ENCODE results near the gene TMEM120A. TPM values are rescaled to one million over a fixed set of nuclear protein-coding genes. Genes with fewer than 3 reads are reported as not detected.

TMEM120A gene
- total RNA-seq, 1 donor from 2014 or later = 197 TPM

DNA sequence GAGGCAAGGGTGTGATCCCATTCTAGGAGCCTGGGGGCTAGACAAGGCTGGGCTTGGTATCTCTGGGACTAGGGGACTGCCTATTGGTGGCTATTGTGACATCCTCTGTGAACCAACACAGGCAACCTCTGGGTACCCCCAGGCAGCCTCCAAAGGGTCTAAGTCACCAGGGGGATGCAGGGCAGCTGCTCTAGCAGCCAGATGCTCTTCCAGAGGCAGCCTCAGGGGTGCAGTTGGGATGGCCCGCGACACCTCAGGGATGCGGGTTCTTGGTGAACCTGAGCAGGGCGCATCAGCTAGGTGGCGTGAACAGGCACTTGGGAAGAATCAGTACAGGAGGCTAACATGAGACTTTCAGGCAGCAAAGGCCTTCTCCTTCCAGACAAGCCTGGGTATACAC, 1.6 kb upstream of the TMEM120A start:
- no peak for DNase-seq (ENCODE audit: low read depth in 2 of 2)

DNA sequence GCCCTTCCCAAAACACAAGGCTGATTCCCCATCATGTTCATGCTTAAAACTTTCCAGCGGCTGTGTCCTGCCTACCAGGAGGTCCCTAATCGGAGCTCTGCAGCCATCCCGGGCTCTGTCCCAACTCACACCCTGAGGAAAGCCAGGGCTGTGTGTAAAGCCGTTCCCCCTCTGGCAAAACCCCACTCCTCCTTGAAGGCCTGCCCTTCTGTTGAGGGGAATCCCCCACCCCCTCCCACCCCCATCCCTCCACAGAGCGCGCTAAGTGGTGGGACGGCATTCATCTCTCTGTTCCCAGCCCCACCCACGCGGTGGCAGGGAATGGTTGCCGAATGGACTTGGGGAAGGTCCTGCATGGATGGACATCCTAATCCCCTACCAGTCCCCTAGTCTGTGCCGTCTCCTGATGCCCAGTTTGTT, 667 bp upstream of the TMEM120A start:
- DNase-seq (ENCODE audit: low read depth in 2 of 2) = peak in 1 of 2 donors; percentile 46

GRCh38 chr7:75993689-75994387, 557 bp downstream of the TMEM120A start:
- peak; percentile 50 to 90 for DNase-seq (ENCODE audit: low read depth in 2 of 2)

GRCh38 chr7:75992083-75992755, 2.2 kb downstream of the TMEM120A start:
- DNase-seq (ENCODE audit: low read depth in 2 of 2) = no peak

GRCh38 chr7:75991531-75992082, 2.8 kb downstream of the TMEM120A start:
- no peak for DNase-seq (ENCODE audit: low read depth in 2 of 2)

GRCh38 chr7:75989500-75990388, 4.7 kb downstream of the TMEM120A start:
- no peak for DNase-seq (ENCODE audit: low read depth in 2 of 2)

DNA sequence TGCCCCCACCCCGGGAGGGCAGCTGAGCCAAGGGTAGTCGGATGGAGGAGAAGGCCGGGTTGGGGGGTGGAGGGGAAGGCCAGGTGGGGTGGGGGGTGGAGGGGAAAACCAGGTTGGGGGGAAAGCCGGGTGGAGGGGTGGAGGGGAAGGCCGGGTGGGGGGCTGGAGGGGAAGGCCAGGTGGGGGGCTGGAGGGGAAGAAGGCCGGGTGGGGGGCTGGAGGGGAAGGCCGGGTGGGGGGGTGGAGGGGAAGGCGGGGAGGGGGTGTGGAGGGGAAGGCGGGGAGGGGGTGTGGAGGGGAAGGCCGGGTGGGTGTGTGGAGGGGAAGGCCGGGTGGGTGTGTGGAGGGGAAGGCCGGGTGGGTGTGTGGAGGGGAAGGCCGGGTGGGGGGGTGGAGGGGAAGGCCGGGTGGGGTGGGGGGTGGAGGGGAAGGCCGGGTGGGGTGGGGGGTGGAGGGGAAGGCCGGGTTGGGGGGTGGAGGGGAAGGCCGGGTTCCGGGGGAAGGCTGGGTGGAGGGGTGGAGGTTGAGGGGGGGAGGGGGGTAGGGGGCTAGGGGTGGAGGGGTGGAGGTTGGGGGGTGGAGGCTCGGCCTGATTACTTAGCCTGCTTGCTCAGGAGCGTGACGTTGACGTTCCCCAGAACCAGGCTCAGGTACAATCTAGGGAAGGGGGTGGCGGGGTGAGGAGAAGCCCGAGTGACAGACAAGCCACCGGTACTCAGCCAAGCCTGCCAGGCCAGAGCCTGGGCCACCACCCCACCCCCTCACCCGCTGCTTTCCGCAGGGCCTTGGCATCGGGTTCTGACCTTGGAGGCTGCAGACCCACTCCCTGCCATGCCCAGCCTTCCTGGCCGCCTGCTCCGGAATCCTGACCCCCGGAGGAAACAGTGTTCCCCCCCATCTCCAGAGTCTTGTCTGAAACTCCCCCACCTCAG, 5.6 kb downstream of the TMEM120A start:
- DNase-seq (ENCODE audit: low read depth in 2 of 2) = no peak

DNA sequence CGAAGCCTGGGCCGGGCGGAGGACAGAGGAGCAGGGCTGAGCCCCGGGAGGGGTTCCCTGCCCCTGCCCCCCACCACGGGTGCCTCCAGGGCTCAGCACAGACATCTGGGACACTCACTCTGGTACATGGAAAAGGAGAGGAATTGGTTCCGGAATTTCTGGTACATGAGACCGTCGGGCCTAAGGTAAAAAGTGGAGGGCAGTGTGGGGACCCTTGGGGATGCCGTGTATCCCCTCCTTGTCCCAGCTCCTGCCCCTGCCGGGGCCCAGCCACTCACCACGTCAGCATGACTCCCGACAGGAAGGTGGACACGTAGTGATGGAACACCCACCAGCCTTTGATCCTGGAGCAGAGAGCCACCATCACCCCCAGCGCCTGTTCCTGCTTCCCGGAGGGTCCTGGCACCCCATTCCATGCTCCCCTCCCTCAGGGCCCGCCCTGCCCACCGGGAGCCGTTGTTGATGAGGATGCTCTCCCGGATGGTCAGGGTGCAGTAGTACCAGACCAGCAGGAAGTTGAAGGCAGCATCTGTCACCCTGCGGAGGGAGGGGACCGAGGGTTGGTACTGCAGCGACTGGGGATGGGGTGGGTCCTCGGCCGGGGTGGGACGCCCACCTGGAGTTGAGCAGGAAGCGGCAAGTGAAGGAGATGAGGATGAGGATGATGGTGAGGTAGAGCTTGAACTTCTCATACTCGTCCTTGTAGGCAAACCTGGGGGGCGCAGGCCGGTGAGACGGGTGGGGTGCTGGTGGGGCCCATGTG, 6.4 kb downstream of the TMEM120A start:
- DNase-seq (ENCODE audit: low read depth in 2 of 2) = no peak

DNA sequence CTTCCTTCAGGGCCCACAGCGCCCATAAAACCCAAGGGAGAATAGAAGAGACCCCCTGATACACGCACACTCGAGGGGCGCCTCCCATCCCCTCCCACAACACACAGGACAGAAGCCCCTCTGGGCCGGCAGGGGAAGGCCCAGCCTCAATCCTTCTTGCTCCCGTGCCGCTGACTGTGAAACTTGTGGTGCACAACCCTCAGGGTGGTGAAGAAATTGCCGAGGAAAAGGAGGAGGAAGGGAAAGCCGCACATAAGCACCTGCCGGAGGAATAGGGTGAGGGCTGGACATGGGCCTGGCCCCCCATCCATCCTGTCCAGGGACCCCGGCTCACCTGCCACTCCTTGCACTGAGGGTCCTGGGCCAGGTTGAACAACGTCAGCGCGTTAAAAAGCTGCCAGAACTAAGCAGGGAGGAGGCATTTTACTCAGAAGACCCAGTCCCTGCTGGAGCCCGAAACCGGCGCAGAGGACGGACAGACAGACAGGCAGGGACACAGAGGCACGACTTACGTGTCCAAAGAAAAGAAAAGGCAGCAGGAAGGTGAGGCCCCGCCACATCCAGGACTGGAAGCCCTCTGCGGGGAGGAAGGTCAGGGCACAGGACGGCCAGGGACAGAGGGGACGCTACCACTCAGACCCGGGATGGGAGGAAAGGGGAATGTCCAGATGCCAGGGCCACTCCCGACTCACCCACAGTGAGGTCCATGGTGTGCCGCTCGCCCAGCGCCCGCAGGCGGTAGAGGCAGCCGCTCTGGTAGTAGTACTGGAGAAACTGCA, 7.2 kb downstream of the TMEM120A start:
- no peak for DNase-seq (ENCODE audit: low read depth in 2 of 2)

GRCh38 chr7:75986147-75986781, 8.1 kb downstream of the TMEM120A start:
- DNase-seq (ENCODE audit: low read depth in 2 of 2) = no peak

- peak in 1 of 2 donors; percentile 39 for DNase-seq (ENCODE audit: low read depth in 2 of 2)
These were observed 8.8 kb downstream of the TMEM120A start for GRCh38 chr7:75985518-75986146.

DNA sequence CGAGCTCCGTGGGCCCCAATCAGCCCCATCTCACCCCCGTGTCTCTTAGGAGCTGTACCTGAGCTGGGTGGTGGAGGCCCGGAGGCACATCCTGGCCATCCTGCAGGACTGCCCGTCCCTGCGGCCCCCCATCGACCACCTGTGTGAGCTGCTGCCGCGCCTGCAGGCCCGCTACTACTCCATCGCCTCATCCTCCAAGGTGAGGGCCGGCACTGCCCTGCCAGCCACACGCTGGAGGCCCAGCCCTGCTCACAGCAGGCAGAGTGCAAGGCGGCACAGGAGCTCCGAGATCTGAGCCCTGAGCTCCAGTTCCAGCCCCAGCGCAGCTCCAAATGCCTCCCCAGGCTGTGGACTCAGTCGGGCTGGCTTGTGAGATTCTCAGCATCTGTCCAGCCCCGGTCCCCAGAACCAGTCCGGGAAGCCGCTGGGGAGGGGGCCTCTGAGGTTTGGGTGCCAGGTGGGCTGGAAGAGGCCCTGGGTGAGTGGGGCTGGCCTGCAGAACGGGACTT, 9.3 kb downstream of the TMEM120A start:
- DNase-seq (ENCODE audit: low read depth in 2 of 2) = no peak

DNA sequence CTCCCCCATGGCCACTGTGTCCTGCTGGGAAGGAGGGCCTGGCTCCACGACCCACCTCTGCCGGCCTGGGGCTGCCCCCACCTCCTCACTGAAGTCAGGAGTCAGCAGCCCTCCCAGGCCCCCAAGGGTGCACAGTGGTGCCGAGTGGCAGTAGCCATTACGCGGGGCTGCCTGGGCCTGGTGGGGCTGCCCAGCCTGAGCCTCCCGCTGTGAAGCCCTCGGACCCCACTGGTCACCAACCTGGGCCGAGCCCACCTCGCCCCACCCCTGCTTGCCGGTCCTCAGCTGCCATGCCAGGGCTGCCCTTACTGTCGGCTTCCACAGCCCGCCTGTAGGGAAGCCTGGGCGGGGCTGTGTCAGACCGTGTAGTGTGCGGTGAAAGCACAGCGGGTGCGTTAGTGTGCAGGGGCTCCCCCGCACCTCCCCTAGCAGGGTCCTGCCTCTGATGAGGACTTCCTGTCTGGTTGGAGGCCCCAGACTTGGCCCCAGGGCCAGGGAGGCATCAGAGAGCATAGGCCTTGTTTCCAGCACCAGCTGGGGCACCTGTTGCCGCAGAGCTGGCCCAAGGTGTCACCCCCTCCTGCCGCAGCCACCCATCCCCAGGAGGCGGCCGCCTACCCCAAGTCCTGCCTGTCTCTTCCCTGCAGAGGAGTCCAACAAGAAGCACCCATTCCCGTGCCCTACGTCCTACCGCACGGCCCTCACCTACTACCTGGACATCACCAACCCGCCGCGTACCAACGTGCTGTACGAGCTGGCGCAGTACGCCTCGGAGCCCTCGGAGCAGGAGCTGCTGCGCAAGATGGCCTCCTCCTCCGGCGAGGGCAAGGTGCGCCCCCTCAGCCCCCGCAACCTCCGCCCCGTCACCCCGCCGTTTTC, 10.0 kb downstream of the TMEM120A start:
- no peak for DNase-seq (ENCODE audit: low read depth in 2 of 2)

DNA sequence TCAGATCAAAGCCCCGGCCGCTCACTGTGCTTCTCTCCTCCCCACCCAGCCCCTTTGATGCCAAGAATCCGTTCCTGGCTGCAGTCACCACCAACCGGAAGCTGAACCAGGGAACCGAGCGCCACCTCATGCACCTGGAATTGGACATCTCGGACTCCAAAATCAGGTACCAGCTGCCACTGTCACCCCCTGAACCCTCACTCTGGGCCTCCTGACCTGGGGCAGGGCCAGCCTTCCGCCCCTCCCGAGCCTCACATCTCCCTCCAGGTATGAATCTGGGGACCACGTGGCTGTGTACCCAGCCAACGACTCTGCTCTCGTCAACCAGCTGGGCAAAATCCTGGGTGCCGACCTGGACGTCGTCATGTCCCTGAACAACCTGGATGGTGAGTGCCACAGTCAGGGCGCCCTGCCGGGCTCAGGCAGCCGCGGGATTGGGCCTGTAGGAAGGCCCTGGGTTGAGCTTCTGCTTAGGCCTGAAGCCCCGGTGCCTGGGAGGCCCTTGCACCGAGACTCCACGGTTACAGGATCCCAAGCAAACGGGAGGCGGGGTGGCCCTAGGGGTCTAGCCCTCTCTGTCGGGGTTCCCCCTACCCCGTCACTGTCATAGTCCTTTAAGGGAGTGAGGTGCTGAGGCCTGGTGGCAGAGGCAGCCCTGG, 10.8 kb downstream of the TMEM120A start:
- DNase-seq (ENCODE audit: low read depth in 2 of 2) = no peak

GRCh38 chr7:75982306-75983064, 11.9 kb downstream of the TMEM120A start:
- DNase-seq (ENCODE audit: low read depth in 2 of 2) = no peak
